SU-DHL-6 (cell line): Measurements from ENCODE around the gene DGKH.

Experiments
- H2AFZ ChIP-seq: fragments of 200-600 bp; sonication (generic); 2 replicates; pipeline ENCODE4 v1.6.1; 2014; ENCODE audit warnings: low read depth, mild to moderate bottlenecking, moderate library complexity, mixed read lengths, antibody characterized with exemption, low read length; ENCODE audit not compliant: severe bottlenecking
- H3F3A ChIP-seq: fragments of 200-600 bp; shearing (Covaris generic); 2 replicates; pipeline ENCODE4 v1.6.0; 2016; ENCODE audit warnings: antibody characterized with exemption, mild to moderate bottlenecking; ENCODE audit not compliant: insufficient read depth
- H3K27ac ChIP-seq: fragments of 200-600 bp; sonication (generic); 2 replicates; pipeline ENCODE4 v1.5.1; 2016; ENCODE audit warnings: low read depth, mild to moderate bottlenecking, low read length, moderate library complexity, mixed read lengths
- H3K27me3 ChIP-seq: fragments of 200-600 bp; sonication (generic), shearing (Covaris generic); 2 replicates; pipeline ENCODE4 v1.6.0; 2014; ENCODE audit warnings: mild to moderate bottlenecking, low read length
- H3K36me3 ChIP-seq: fragments of 200-600 bp; sonication (generic); 2 replicates; pipeline ENCODE4 v1.6.1; 2014; ENCODE audit warnings: mild to moderate bottlenecking, low read length, mixed read lengths
- H3K4me2 ChIP-seq: fragments of 300-600, 200-600 bp; shearing (Covaris generic), sonication (generic); 2 replicates; pipeline ENCODE4 v1.6.0; 2014; ENCODE audit warnings: low read length, low read depth, mild to moderate bottlenecking; ENCODE audit not compliant: poor library complexity, severe bottlenecking
- H3K4me3 ChIP-seq: fragments of 200-600 bp; sonication (generic); 2 replicates; pipeline ENCODE4 v1.5.1; 2014; ENCODE audit warnings: antibody characterized with exemption, low read length, mild to moderate bottlenecking, mixed read lengths; ENCODE audit not compliant: insufficient read depth, poor library complexity, severe bottlenecking
- H3K79me2 ChIP-seq: fragments of 200-600 bp; sonication (generic); 2 replicates; pipeline ENCODE4 v1.6.1; 2014; ENCODE audit warnings: mild to moderate bottlenecking, low read length, moderate library complexity; ENCODE audit not compliant: insufficient read depth
- H3K9ac ChIP-seq: fragments of 200-600 bp; sonication (generic); 2 replicates; pipeline ENCODE4 v1.7.0; 2014; ENCODE audit warnings: mild to moderate bottlenecking, low read length
- H3K9me2 ChIP-seq: fragments of 200-600 bp; sonication (generic); replicated peaks from 2 replicates; pipeline ENCODE4 v1.6.1; 2014; ENCODE audit warnings: low read length; ENCODE audit not compliant: insufficient read depth
- H3K9me3 ChIP-seq: fragments of 200-600 bp; sonication (generic); 2 replicates; pipeline ENCODE4 v1.6.1; 2014; ENCODE audit warnings: low read length, mixed read lengths; ENCODE audit not compliant: insufficient read depth
- H4K20me1 ChIP-seq: fragments of 200-600 bp; sonication (generic); 2 replicates; pipeline ENCODE4 v1.6.1; 2014; ENCODE audit warnings: low read depth, mild to moderate bottlenecking, antibody characterized with exemption, low read length, moderate library complexity, mixed read lengths
- EZH2phosphoT487 ChIP-seq: fragments of 200-600 bp; sonication (generic), shearing (Covaris generic); conservative IDR thresholded peaks from 2 replicates; pipeline ENCODE4 v1.6.1; 2018; ENCODE audit warnings: mild to moderate bottlenecking, antibody characterized with exemption, low read length, moderate library complexity, mixed read lengths
- TF ChIP-seq, protein P1 (sequence below): fragments of 200-600 bp; sonication (generic); IDR thresholded peaks from one replicate; pipeline ENCODE4 v1.5.1; 2017; ENCODE audit warnings: antibody characterized with exemption, mild to moderate bottlenecking, low read length, moderate library complexity; ENCODE audit not compliant: insufficient read depth, poor library complexity, severe bottlenecking

DGKH gene

GRCh38 chr13:42007844-42008243 is 40.6 kb upstream of the DGKH start:
- TF ChIP-seq, protein P1, sequence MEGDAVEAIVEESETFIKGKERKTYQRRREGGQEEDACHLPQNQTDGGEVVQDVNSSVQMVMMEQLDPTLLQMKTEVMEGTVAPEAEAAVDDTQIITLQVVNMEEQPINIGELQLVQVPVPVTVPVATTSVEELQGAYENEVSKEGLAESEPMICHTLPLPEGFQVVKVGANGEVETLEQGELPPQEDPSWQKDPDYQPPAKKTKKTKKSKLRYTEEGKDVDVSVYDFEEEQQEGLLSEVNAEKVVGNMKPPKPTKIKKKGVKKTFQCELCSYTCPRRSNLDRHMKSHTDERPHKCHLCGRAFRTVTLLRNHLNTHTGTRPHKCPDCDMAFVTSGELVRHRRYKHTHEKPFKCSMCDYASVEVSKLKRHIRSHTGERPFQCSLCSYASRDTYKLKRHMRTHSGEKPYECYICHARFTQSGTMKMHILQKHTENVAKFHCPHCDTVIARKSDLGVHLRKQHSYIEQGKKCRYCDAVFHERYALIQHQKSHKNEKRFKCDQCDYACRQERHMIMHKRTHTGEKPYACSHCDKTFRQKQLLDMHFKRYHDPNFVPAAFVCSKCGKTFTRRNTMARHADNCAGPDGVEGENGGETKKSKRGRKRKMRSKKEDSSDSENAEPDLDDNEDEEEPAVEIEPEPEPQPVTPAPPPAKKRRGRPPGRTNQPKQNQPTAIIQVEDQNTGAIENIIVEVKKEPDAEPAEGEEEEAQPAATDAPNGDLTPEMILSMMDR, result no peak
- TF ChIP-seq EZH2phosphoT487, result no peak
- Histone ChIP-seq H3K4me2 (no peak overlapping the region), H3K79me2 (no peaks in the 10 kb centered on the region), H3K9me2 (no peaks in the 10 kb centered on the region), H2AFZ (no peak overlapping the region), H3K27me3 (no peaks in the 10 kb centered on the region), H3K36me3 (no peaks in the 10 kb centered on the region), H3F3A (no peaks in the 10 kb centered on the region), H3K9ac (no peak overlapping the region), H4K20me1 (no peaks in the 10 kb centered on the region), H3K9me3 (no peaks in the 10 kb centered on the region), H3K27ac (no peak overlapping the region), H3K4me3 (no peak overlapping the region)

GRCh38 chr13:42009057-42009456 is 39.4 kb upstream of the DGKH start:
- no peak for TF ChIP-seq EZH2phosphoT487
- TF ChIP-seq, protein P1, result no peak
- H2AFZ ChIP-seq, result no peak overlapping the region

GRCh38 chr13:42011601-42012350 is 36.7 kb upstream of the DGKH start:
- no peak overlapping the region for H3K27ac ChIP-seq
- no peaks in the 10 kb centered on the region for H3K36me3 ChIP-seq
- H2AFZ ChIP-seq, result no peak overlapping the region
- no peaks in the 10 kb centered on the region for H3K79me2 ChIP-seq
- no peak overlapping the region for H3K4me3 ChIP-seq
- no peak overlapping the region for H3K4me2 ChIP-seq
- no peaks in the 10 kb centered on the region for H4K20me1 ChIP-seq
- H3F3A ChIP-seq, result no peaks in the 10 kb centered on the region
- no peak for TF ChIP-seq EZH2phosphoT487
- TF ChIP-seq, protein P1, result no peak
- no peaks in the 10 kb centered on the region for H3K9me2 ChIP-seq
- no peaks in the 10 kb centered on the region for H3K9me3 ChIP-seq
- H3K27me3 ChIP-seq, result no peaks in the 10 kb centered on the region
- H3K9ac ChIP-seq, result no peak overlapping the region

More at GRCh38 chr13:42009057-42009456, 39.4 kb upstream of the DGKH start:
- Histone ChIP-seq H3K27ac (no peak overlapping the region), H3K79me2 (no peaks in the 10 kb centered on the region), H3K27me3 (no peaks in the 10 kb centered on the region), H4K20me1 (no peaks in the 10 kb centered on the region), H3K9me2 (no peaks in the 10 kb centered on the region), H3K9me3 (no peaks in the 10 kb centered on the region), H3K4me2 (no peak overlapping the region), H3K4me3 (no peak overlapping the region), H3K9ac (no peak overlapping the region), H3K36me3 (no peaks in the 10 kb centered on the region), H3F3A (no peaks in the 10 kb centered on the region)
